NCI-H1436 treated with DMSO at 0.1 percent for 48 hours (cell line): ENCODE data around the gene LPAR5.

Experiments used
- DNase-seq: peaks from one replicate; lab custom pipeline; 2025; lab: John Stamatoyannopoulos, UW

LPAR5 gene

DNA sequence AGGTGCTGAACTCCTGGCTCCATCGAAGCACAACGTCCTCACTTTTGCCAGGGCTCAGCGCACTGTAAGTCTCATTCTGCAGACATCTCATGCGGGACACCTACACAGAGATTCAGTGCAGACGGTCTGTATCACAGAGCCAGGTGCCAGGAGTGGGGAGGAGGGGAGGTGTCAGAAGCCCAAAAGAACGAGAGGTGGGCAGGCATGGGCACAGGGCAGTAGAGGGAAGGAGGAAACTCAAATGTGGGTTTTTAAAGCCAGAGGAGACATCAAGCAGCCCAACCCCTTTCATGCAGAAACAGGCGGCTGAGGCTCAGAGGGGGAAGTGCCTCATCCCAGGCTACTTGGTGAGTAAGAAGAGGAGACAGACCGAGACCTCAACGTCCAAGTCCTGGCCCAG is 2.5 kb upstream of the LPAR5 start:
- no peak for DNase-seq

DNA sequence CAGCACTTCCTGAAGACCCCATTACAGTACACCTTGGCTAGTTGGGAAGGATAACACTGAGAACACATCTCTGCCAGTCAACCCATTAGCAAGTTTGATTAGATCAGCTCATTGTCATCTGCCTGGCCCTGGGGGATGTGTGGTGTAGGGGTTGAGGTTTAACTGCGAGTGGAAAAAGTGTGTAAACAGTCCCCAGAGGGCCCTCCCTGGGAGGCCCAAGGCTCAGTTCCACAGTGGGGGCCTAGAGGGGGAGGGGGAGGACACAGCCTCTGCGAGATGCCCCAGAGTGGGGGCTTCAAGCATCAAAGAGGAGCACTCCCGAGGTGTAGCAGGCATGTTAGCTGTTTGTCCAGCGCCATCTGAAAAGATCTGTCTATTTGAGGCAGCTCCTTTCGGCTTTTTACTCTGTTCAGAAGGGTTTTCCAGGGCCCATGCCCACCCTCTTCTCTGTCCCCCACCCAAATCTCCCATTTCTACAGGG is 344 bp downstream of the LPAR5 start:
- no peak for DNase-seq

DNA sequence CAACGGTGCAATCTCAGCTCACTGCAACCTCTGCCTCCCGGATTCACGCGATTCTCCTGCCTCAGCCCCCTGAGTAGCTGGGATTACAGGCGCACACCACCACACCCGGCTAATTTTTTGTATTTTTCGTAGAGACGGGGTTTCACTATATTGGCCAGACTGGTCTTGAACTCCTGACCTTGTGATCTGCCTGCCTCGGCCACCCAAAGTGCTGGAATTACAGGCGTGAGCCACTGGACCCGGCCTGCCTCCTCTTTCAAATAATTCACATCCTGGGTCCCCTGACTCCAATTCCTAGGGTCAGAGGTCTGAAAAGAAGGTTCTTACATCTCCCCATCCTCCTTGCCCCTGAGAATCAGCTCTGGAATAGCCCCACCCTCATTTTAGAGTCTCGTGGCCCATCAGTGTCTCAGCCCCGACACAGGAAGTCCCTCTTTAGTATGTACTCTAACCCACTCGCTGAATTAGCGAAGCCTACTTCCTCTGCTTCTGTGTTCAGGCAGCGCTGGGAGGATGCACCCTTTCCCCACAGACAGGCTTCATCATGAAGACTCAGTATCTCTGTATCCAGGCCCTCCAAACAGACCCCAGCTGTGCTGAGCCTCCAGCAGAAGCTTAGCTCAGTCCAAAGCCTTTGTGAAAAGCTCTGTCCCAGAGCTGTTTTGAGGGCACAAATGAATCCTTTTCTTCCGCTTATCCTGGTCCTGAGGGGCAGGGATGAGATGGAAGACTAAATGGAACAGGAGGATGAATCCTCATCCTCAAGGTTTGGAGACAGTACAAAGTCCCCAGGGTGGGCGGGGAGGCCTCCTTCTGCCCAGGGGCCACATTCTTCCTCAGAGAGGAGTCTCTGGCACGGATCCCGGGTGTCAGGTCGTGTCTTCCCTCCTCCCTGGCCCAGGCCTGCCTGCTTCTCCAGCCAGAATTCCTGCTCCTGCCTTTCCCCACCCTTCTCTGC is 3.5 kb downstream of the LPAR5 start:
- DNase-seq, result no peak

DNA sequence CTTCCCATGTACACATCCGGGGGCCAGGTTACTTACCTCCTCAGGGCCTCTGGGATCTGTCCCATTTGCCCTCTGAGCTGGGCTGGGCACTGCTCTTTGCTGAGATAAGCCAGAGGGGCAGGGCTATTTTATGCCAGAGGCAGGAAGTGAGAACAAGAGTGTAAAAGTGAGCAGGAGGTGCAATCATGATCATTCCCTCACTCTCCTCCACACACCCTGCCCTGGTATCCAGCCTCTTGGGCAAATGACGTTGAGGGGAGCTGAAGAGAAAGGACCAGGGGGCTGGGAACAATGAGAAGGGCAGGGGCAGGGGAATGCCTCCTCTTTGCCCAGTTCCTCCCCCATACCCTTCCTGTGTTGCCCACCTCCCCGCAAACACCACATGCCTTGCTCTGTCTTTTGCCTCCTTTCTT is 4.2 kb downstream of the LPAR5 start:
- no peak for DNase-seq

DNA sequence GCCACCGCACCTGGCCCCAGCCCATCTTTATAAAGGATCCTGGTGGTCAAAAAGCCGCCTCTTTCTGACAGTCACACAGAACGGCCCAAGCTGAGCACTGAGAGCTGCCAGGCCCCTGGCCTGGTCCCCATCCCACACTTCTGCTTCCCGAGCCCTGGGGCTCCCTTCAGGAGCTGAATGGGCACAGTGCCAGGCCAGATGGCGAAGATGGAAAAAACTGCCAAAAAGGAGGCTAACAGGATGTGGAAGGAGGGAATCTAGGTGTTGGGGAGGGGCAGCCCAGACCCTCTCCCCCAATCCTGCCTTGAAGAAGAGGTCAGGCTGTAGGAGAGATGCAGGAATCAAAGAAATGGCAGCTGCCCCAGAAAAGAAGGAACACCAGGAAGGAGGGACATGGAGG is 5.0 kb downstream of the LPAR5 start:
- DNase-seq, result no peak

DNA sequence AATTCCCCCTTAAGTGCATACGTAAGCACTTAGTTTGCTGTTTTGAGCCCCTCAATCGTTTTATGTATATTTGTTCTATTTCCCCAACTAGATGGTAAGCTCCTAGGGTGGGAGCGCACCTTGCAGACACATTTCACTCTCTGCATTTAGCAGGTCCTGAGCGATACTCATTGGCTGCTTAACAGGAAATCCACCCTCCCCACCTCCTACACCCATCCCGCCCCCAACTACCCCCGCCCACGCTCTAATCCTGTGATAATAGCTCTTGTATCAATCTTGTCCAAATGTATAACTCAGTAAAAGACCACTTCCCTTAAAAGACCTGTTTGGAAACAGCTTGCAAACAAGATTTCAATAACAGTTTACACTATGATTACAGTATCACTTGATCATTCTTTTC is 8.1 kb downstream of the LPAR5 start:
- DNase-seq, result peak; percentile 35

- no peak for DNase-seq
These were observed 9.0 kb downstream of the LPAR5 start for GRCh38 chr12:6626654-6627283.

DNA sequence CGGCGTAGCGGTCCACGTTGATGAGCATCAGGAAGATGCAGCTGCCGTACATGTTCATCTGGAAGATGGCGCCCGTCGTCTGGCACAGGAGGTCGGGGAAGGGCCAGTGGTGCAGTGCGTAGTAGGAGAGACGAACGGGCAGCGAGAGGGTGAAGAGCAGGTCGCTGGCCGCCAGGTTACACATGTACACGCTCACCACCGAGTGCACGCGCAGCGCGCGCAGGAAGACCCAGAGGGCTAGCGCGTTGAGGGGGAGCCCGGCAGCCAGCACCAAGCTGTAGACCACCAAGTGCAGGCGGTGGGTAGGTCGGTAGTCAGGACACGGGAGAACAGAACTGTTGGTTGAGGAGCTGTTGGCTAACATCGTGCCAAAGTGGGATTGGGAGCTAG is 14.9 kb downstream of the LPAR5 start:
- DNase-seq, result no peak

DNA sequence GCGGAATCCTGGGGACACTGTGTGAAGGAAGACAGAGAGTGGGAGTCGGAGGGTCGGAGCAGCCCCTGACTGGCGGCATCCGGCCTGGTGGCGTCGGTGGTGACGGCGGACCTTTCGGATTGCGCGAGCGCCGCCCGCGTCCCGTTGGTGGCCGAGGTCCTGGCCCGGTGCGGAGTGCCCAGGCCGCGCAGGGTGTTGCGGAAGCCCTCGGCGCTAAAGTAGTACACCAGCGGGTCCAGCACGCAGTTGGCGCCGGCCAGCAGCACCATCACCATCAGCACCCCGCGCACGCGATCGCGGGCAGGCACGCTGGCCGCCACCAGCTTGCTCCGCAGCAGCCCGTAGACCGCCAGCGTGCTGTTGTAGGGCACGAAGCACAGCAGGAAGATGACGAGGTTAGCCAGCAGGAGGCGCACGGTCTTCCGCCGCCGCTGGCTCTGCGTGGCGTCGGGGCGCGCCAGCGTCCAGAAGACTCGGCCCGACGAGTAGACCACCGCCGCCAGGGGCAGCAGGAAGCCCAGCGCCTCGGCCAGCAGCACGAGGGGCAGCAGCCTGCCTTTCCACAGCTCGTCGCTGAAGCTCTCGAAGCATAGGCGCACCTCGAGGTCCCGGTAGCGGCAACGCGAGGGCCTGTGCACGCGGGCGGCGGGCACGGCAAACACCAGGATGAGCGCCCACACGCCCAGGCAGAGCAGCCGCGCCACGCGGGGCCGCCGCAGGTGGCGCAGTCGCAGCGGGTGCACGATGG is 15.4 kb downstream of the LPAR5 start:
- no peak for DNase-seq

DNA sequence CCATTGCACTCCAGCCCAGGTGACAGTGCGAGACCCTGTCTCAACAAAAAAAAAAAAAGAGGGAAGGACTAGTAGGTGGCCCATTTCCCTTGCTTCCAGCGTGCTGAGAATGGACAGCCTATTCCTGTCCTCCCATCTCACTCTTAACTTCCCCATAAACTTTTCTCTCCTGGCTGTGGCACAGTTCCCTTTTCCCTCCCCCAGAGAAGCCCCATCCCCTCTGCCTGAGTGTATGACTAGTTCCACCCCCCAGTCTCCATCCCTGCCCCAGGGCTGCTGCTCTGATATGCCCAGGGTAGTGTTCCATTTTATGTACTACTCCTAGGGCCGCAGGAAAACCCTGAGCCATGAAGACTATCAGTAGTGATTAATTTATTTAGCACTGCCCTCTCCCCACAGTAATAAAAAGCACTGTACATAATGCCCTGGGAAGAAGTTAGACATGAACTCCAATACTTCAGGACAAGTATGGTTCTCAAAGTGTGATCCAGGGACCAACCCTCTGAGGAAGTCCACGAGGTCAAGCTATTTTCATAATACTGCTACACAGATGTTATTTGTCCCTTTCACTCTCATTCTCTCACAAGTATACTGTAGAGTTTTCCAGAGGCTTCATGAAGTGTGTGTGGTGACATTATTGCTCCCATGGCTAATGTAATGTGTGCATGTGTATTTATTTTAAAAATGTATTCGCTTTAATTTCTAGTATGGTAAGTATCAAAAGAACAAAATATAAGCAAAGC is 17.1 kb downstream of the LPAR5 start:
- DNase-seq, result no peak

DNA sequence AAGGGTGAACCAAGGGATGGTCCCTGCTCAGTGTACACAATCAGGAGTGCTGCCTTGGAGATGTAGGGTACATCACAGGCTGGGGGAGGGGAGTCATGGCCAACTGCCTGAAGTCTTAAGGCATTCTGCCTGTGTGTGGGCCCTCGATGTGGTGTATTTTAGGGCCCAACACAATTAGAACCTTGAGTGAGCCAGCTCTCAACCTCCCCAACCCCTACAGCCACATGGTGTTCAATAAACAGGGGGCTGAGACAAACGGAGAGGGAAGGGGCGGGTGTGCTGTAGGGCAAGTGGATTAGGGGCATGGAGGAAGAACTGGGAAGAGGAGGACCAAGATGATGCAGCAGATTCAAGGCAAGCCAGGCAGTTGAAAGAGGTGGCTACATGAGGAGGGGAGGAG is 20.0 kb downstream of the LPAR5 start:
- DNase-seq, result no peak

DNA sequence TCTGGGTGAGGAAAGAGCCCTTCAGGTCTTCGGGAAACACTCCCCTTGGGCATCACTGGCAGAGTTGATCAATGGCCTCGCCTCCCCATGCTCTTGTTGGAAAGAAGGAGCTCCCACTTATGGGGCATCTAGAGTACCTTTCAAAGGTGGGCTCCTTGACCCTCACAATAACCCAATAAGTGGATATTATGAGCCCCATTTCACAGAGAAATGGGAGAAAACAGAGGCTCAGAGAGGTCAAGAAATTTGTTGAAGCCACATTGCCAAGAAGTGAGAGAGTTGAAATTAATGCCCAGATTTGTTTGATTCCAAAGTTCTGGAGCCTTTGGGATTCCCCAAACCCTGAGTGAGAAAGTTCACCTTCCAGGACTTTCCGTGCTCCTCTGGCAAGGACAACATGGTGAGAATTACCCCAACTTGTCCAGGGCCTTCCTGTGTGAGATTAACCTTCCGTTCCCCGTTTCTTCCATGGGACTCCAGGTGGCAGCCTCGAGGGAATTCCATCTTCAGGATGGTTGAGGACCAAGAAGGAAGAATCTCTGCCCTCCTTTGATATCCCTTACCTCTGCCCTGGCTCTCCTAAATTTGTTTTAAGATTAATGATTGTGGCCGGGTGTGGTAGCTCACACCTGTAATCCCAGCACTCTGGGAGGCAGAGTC is 21.1 kb downstream of the LPAR5 start:
- no peak for DNase-seq

DNA sequence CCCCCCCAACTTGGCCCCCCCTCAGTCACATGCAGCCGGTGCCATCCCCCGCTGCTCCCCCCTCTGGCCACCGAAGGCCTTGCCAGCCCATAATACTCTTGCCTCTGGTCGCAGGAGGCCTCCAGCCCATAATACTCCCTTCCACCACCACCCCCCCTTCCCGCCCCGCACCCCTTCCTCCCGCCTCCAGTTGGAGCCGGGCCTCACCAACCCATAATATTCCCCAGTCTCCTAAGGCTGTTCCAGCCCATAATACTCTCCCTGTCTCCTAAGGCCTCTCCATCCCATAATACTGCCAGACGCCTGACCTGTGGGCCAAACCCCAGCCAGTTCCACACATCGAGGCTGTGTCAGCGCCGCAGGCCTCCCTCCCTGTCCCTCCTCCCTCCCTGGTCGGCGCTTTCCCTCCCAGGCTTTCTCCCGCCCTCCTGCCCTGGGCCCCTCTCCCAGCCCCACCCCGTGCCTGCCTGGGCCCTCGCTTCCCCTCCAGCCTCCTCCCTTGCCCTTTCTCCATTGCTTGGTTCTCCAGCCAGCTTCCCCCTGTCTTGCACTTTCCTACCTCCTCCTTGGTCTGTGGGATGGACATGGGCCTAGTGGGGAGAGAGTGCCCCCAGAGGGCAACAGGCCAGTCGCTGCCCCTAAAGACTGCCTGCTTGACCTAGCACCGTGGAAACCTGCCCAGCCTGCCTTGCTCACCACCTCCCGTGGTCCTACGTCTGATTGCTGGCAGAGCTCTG is 21.8 kb downstream of the LPAR5 start:
- peak; percentile 86 for DNase-seq

GRCh38 chr12:6613015-6613775 is 22.6 kb downstream of the LPAR5 start:
- DNase-seq, result peak; percentile 86

- no peak for DNase-seq
These were observed 23.1 kb downstream of the LPAR5 start for GRCh38 chr12:6612652-6613014.

DNA sequence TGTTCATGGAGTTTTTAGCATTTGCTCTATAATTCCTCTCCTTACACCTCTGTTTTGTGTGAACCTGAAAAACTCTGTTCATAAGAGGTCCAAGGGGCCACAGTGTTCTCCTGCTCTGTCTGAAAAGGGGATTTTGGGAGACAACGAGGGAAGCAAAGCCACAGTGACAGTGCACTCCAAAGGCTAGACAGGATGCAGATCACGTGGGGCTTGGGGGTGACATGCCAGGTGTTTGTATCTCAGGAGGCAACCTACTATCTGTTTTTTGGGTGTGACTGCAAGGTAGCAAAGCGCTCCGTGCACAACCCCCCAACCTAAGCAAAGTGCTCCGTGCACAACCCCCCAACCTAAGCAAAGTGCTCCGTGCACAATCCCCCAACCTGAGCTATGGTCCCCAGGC is 23.5 kb downstream of the LPAR5 start:
- DNase-seq, result no peak

DNA sequence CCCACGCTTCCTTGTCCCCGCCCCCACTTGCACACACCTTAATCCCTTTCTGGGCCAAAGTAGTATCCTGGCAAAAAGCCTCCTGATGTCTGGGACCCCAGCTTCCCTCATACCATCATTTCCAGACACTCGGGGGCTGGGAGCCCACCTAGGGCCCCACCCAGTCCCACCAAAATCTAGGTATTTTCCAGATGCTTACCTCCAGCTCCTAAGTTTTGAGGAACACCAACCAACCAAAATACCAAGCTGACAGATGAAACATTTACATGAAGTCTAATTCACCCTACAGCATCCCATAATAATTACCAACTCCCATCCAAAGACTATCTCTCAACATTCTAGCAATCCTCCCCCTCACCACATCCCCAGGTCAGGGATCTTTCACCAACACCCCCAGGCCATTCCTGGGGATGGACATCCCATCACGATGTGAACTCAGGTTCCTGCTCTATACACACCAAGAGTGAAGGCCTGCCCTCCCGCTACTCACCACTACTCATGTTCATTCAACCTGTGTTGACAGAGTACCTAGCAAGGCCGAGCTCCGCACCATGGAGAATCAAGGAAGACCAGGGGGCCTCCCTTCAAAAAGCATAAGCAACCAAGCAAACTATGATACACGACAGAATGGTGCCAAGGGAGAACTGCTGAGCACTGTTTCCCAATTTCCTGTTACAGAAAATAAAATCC is 27.0 kb downstream of the LPAR5 start:
- no peak for DNase-seq

DNA sequence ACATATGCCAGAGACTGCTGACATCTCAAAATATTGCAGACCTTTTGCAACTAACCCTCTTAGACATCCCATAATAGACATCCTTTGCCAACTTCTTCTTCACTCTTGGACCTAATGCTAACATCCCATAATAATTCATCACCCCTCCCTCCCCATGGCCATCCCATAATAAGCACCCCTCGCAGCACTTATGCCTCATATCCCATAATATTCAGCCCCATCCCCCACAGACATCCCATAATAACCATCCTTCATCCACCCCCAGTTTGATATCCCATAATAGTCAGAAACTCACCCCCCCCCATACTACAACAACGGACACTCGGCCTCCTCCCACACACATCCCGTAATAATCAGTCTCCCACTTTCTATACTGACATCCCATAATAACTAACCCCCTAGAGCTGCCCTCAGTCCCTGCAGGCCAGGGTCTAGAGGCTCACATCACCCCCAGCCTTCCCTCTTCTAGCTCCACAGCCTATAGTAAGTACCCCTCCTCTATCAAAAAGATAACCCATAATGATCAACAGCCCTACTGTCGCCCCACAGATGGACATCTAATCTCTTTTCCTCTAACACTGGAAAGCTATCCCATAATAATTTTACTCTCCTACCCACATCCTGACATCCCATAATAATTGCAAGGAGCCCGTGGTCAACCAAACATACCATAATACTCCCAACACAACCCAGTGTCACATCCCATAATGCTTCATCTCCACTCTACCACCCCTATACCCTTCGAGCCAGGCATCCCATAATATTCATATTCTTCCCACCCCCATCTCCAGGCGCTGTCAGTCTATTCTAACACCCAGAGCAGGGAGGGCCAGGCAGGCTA is 27.8 kb downstream of the LPAR5 start:
- DNase-seq, result peak; percentile 90
